GM23248 (cell line): ENCODE data around the gene ABI3. TPM values are rescaled to one million over a fixed set of nuclear protein-coding genes. Genes with fewer than 3 reads are reported as not detected.

Experiments
- DNase-seq: peaks from one replicate; pipeline ENCODE4 v3.0.0-alpha.2; 2015
- H2AFZ ChIP-seq: fragments of 200-600 bp; sonication (generic); 2 replicates; pipeline ENCODE4 v1.6.1; 2016; ENCODE audit warnings: antibody characterized with exemption
- H3F3A ChIP-seq: fragments of 200-600 bp; sonication (generic); 2 replicates; pipeline ENCODE4 v1.6.1; 2016; ENCODE audit warnings: mild to moderate bottlenecking, antibody characterized with exemption, mixed run types; ENCODE audit not compliant: insufficient read depth
- H3K27ac ChIP-seq: fragments of 200-600 bp; sonication (generic); 2 replicates; pipeline ENCODE4 v1.5.1; 2016; ENCODE audit warnings: mild to moderate bottlenecking
- H3K27me3 ChIP-seq: fragments of 200-600 bp; sonication (generic); replicated peaks from 2 replicates; pipeline ENCODE4 v1.6.1; 2016; ENCODE audit warnings: mild to moderate bottlenecking; ENCODE audit not compliant: insufficient read depth
- H3K36me3 ChIP-seq: fragments of 200-600 bp; sonication (generic); 2 replicates; pipeline ENCODE4 v1.6.1; 2016; ENCODE audit warnings: low read depth, mild to moderate bottlenecking
- H3K4me1 ChIP-seq: fragments of 200-600 bp; sonication (generic); 2 replicates; pipeline ENCODE4 v1.6.1; 2016; ENCODE audit warnings: mild to moderate bottlenecking; ENCODE audit not compliant: insufficient read depth
- H3K4me2 ChIP-seq: fragments of 200-600 bp; sonication (generic); one replicate; pipeline ENCODE4 v1.6.1; 2016; ENCODE audit warnings: mild to moderate bottlenecking; ENCODE audit not compliant: unreplicated experiment
- H3K4me3 ChIP-seq: fragments of 200-600 bp; sonication (generic); 2 replicates; pipeline ENCODE4 v1.5.1; 2016; ENCODE audit warnings: mild to moderate bottlenecking
- H3K79me2 ChIP-seq: fragments of 200-600 bp; sonication (generic); 2 replicates; pipeline ENCODE4 v1.6.1; 2016; ENCODE audit warnings: mild to moderate bottlenecking; ENCODE audit not compliant: insufficient read depth
- H3K9ac ChIP-seq: fragments of 200-600 bp; sonication (generic); 2 replicates; pipeline ENCODE4 v1.6.1; 2016; ENCODE audit warnings: mild to moderate bottlenecking
- H3K9me2 ChIP-seq: fragments of 200-600 bp; sonication (generic); 2 replicates; pipeline ENCODE4 v1.6.1; 2016; ENCODE audit warnings: mixed run types, mild to moderate bottlenecking, moderate library complexity; ENCODE audit not compliant: insufficient read depth
- H3K9me3 ChIP-seq: fragments of 200-600 bp; sonication (generic); one replicate; pipeline ENCODE4 v1.6.1; 2017; ENCODE audit warnings: low read depth
- H4K20me1 ChIP-seq: fragments of 200-600 bp; sonication (generic); 2 replicates; pipeline ENCODE4 v1.6.0; 2016; ENCODE audit not compliant: insufficient read depth
- EZH2 ChIP-seq: fragments of 200-600 bp; sonication (generic); IDR thresholded peaks from 2 replicates; pipeline ENCODE4 v1.6.1; 2018; ENCODE audit warnings: antibody characterized with exemption, mild to moderate bottlenecking; ENCODE audit not compliant: insufficient read depth, poor library complexity, severe bottlenecking
- EZH2phosphoT487 ChIP-seq: fragments of 200-600 bp; sonication (generic); IDR thresholded peaks from 2 replicates; pipeline ENCODE4 v1.6.1; 2018; ENCODE audit warnings: antibody characterized with exemption, moderate library complexity, mild to moderate bottlenecking, low read depth; ENCODE audit not compliant: insufficient read depth
- WGBS, 2 experiments: methylation state at CpG; one replicate each; pipeline ENCODE4 v1.1.6; 2015 to 2017; ENCODE audit warnings: low lambda C conversion rate in 2 of 2, low coverage in 1 of 2; ENCODE audit errors: missing lambda C conversion rate in 2 of 2; 5-methylcytosine and 5-hydroxymethylcytosine counted together
- in situ Hi-C: fragments of 300-500 bp; cut with MboI; formaldehyde crosslinking; loops from 2 replicates; pipeline ENCODE4 v1.15.0; 2020
- polyA plus RNA-seq: library from polyadenylated mRNA; unstranded; fragments of >200 nt; fragmentation: Nextera tagmentation; extraction: Ambion mirVana; gene quantifications from 2 replicates; pipeline ENCODE4 v1.2.1, GENCODE V29; 2016
- total RNA-seq: library from RNA; depleted of rRNA; stranded (reverse); fragments of >200 nt; shearing (Covaris generic); gene quantifications from 2 replicates; pipeline ENCODE4 v1.2.3, GENCODE V29; 2014

Gene ABI3
- total and polyA plus RNA-seq, 2 experiments from 2014 or later: not detected

DNA sequence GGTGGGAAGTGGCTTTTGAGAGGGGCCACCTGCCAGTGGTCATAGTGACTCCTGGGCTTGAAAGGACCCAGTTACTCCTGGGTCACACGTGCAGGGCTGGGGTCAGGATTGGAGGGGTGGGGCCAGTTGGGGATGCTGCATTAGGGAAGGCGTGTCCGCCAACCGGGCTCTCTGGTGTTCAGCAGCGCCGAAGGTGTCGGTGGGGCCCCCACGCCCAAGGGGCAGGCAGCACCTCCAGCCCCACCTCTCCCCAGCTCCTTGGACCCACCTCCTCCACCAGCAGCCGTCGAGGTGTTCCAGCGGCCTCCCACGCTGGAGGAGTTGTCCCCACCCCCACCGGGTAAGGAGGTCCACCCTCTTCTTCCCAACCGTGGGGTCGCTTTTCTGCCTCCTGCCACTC, 9.5 kb downstream of the ABI3 start:
- Histone ChIP-seq H3K4me2 (no peak overlapping the region), H3K27ac (no peak overlapping the region), H3K9me2 (no peaks in the 10 kb centered on the region), H3K27me3 (peaks cover 23% of the 10 kb centered on the region), H3K4me3 (no peak overlapping the region), H3K9ac (no peak overlapping the region), H3K4me1 (no peaks in the 10 kb centered on the region), H3F3A (no peaks in the 10 kb centered on the region), H3K79me2 (no peaks in the 10 kb centered on the region), H3K9me3 (no peaks in the 10 kb centered on the region), H3K36me3 (no peaks in the 10 kb centered on the region), H4K20me1 (no peaks in the 10 kb centered on the region), H2AFZ (no peak overlapping the region)
- no peak for DNase-seq
- in situ Hi-C loops: no loop called here
- no peak for TF ChIP-seq EZH2phosphoT487
- no peak for TF ChIP-seq EZH2
- 60 to 80% methylated on average over 6 to 15 of the region's 15 CpGs for WGBS, 2 experiments

GRCh38 chr17:49223168-49223516, 12.6 kb downstream of the ABI3 start:
- no peaks in the 10 kb centered on the region for H3K79me2 ChIP-seq
- no peak overlapping the region for H3K27ac ChIP-seq
- H2AFZ ChIP-seq: no peak overlapping the region
- H3K9me3 ChIP-seq: no peaks in the 10 kb centered on the region
- no peak for DNase-seq
- H3K4me2 ChIP-seq: no peak overlapping the region
- no peaks in the 10 kb centered on the region for H3K36me3 ChIP-seq
- no peak overlapping the region for H3K9ac ChIP-seq
- no peaks in the 10 kb centered on the region for H4K20me1 ChIP-seq
- no peaks in the 10 kb centered on the region for H3K4me1 ChIP-seq
- no peak overlapping the region for H3K4me3 ChIP-seq
- WGBS, 2 experiments: 2% methylated on average over 9 of the region's 9 CpGs
- H3F3A ChIP-seq: no peaks in the 10 kb centered on the region
- H3K27me3 ChIP-seq: peaks cover 45% of the 10 kb centered on the region
- in situ Hi-C loops: no loop called here
- H3K9me2 ChIP-seq: no peaks in the 10 kb centered on the region
- TF ChIP-seq EZH2: no peak
- no peak for TF ChIP-seq EZH2phosphoT487

DNA sequence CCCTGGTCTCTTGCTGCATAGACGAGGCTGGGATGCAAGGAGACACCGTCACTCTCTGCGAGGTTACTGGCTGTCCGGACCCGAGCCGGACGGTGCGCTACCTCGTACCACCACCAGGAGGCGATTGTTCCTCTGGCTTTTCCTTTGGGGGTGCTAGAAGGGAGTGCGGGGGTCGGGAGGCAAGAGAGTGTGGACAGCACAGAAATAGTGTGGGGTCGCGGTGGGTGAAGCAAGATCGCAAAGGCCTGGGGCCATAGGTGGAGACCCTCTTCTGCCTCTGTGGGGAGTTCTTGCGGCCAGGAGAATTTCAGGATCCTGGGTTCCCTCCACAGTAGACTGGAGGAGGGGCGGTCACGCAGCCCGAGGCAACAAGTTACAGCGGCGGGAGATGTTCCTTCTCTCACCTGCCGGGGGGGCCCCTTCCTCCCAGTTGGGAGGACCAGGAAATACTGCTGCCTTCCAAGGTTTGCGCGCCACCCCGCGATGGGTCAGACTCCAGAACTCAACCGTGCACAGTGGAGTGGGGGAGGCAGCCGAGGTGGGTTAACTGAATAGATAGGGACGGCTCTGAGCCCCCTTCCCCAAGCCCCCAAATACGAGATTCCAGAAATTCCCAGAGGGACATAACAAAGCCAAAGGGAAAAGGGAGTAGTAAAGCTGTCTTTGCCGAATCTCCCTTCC, 13.2 kb downstream of the ABI3 start:
- no peaks in the 10 kb centered on the region for H3K79me2 ChIP-seq
- no peaks in the 10 kb centered on the region for H4K20me1 ChIP-seq
- in situ Hi-C loops: no loop called here
- peaks cover 45% of the 10 kb centered on the region for H3K27me3 ChIP-seq
- H3F3A ChIP-seq: no peaks in the 10 kb centered on the region
- TF ChIP-seq EZH2 (peak; percentile 80), EZH2phosphoT487 (0 out of 2 replicates have a peak, but pooled peaks have one; percentile 34)
- H2AFZ ChIP-seq: no peak overlapping the region
- no peak overlapping the region for H3K4me2 ChIP-seq
- no peaks in the 10 kb centered on the region for H3K4me1 ChIP-seq
- DNase-seq: peak; percentile 50
- no peak overlapping the region for H3K9ac ChIP-seq
- no peaks in the 10 kb centered on the region for H3K9me2 ChIP-seq
- no peak overlapping the region for H3K27ac ChIP-seq
- H3K4me3 ChIP-seq: no peak overlapping the region
- no peaks in the 10 kb centered on the region for H3K9me3 ChIP-seq
- WGBS, 2 experiments: 3 to 4% methylated on average over 29 to 31 of the region's 31 CpGs
- H3K36me3 ChIP-seq: no peaks in the 10 kb centered on the region

DNA sequence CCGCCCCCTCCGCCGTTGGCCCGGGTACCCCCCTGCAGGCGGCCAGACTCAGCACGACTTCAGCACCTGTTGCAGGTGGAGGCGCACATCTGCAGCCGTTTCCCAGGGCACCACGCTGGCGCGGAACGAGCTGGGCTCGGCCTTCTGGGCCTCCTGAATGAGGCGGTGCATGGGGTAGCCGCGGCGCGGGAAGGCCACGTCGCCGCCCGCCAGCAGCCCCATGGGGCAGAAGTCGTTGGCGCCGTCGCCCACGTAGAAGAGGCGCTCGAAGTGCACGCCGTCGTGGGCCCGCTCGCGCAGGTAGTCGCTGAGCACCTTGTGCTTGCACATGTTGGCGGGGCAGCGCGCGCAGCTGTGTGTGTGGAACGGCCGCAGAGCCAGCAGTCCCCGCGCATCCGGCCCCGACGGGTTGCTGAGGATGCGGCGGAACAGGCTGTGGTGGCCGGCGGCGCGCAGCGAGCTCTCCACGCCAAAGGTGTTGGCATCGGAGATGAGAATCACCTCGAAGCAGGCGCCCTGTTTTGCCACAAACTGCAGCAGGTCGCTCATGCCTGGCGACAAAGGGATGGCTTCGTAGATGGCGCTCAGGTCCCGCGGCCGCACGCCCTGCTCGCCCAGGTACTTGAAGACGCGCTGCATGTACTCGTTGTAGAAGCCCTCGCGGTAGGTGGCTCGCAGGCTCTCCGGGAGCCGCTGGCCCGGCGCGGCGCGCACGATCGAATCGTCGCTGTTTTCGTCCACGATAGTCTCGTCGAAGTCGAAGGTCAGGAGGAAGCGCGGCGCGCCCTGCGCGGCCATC, 13.9 kb downstream of the ABI3 start:
- H2AFZ ChIP-seq: no peak overlapping the region
- no peak overlapping the region for H3K9ac ChIP-seq
- no peak for DNase-seq
- no peak overlapping the region for H3K4me3 ChIP-seq
- no peaks in the 10 kb centered on the region for H3K9me2 ChIP-seq
- no peaks in the 10 kb centered on the region for H3F3A ChIP-seq
- in situ Hi-C loops: no loop called here
- WGBS, 2 experiments: 4 to 5% methylated on average over 80 to 86 of the region's 95 CpGs
- H3K27ac ChIP-seq: no peak overlapping the region
- TF ChIP-seq EZH2 (no peak), EZH2phosphoT487 (0 out of 2 replicates have a peak, but pooled peaks have one; percentile 12)
- H3K4me1 ChIP-seq: no peaks in the 10 kb centered on the region
- H4K20me1 ChIP-seq: no peaks in the 10 kb centered on the region
- peaks cover 51% of the 10 kb centered on the region for H3K27me3 ChIP-seq
- H3K79me2 ChIP-seq: no peaks in the 10 kb centered on the region
- H3K9me3 ChIP-seq: no peaks in the 10 kb centered on the region
- H3K36me3 ChIP-seq: no peaks in the 10 kb centered on the region
- H3K4me2 ChIP-seq: no peak overlapping the region
